ENCODE measurements around the gene MDM2.

DNA sequence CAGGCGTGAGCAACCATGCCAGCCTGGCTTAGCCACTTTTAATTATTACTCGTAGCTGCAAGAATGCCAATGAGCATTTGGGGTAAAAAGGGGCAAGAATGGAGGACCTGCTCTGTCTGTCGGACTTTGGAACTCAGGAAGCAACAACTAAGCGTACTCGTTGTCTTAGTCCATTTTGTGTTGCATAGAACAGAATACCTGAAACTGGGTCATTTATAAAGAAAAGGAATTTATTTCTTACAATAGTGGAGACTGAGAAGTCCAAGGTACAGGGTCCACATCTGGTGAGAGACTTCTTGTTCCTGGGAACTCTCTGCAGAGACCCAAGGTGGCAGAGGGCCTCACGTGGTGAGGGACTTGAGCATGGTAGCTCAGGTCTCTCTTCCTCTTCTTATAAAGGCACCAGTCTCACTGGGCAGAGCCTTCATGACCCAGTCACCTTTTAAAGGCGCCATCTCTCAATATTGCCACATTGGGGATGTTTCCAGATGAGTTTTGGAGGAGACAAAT, 32.8 kb upstream of the MDM2 start:
- TF ChIP-seq, protein P1, sequence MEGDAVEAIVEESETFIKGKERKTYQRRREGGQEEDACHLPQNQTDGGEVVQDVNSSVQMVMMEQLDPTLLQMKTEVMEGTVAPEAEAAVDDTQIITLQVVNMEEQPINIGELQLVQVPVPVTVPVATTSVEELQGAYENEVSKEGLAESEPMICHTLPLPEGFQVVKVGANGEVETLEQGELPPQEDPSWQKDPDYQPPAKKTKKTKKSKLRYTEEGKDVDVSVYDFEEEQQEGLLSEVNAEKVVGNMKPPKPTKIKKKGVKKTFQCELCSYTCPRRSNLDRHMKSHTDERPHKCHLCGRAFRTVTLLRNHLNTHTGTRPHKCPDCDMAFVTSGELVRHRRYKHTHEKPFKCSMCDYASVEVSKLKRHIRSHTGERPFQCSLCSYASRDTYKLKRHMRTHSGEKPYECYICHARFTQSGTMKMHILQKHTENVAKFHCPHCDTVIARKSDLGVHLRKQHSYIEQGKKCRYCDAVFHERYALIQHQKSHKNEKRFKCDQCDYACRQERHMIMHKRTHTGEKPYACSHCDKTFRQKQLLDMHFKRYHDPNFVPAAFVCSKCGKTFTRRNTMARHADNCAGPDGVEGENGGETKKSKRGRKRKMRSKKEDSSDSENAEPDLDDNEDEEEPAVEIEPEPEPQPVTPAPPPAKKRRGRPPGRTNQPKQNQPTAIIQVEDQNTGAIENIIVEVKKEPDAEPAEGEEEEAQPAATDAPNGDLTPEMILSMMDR (IDR thresholded peaks at IDR 0.05; ENCODE audit: control extremely low read depth in 1 of 3, insufficient read depth in 1 of 3, low read depth in 1 of 3, low read length in 3 of 3), result no peak
- TF ChIP-seq NRF1 (IDR thresholded peaks at IDR 0.05; ENCODE audit: low read depth, low read length) (no peak), CREB1 (IDR thresholded peaks at IDR 0.05) (no peak), POLR2AphosphoS5 (IDR thresholded peaks at IDR 0.05; ENCODE audit: low read depth, low read length) (no peak), RFX5 (IDR thresholded peaks at IDR 0.05; ENCODE audit: borderline replicate concordance, low read depth, low read length) (no peak)

All from H1 (cell line).